H1 (cell line): ENCODE data around the gene P2RY14.

Experiments
- ATF2 ChIP-seq: IDR thresholded peaks from 2 replicates; pipeline ENCODE4 v1.6.1; 2012; ENCODE audit warnings: low read length, inconsistent platforms
- CTCF ChIP-seq, 3 experiments: IDR thresholded peaks; 1 replicate in 2 of 3; 2 replicates in 1 of 3; pipeline versions ENCODE4 v1.5.1 to v1.6.1; 2011; ENCODE audit warnings: low read length in 3 of 3, mild to moderate bottlenecking in 3 of 3, inconsistent platforms in 2 of 3, low read depth in 1 of 3, moderate library complexity in 1 of 3; ENCODE audit not compliant: insufficient read depth in 1 of 3; ENCODE audit errors: control extremely low read depth in 1 of 3
- EP300 ChIP-seq, 2 experiments: IDR thresholded peaks; 1 replicate in 1 of 2; 2 replicates in 1 of 2; pipeline ENCODE4 v1.6.1; 2011 to 2012; ENCODE audit warnings: low read depth in 2 of 2, low read length in 2 of 2, mild to moderate bottlenecking in 2 of 2, borderline replicate concordance in 1 of 2, inconsistent platforms in 1 of 2, moderate library complexity in 1 of 2
- GABPA ChIP-seq: IDR thresholded peaks from 2 replicates; pipeline ENCODE4 v1.6.1; 2011; ENCODE audit warnings: mild to moderate bottlenecking, low read length, moderate library complexity, borderline replicate concordance; ENCODE audit not compliant: insufficient read depth
- GTF2F1 ChIP-seq: IDR thresholded peaks from 2 replicates; pipeline ENCODE4 v1.6.1; 2012; ENCODE audit warnings: low read depth, low read length, improper control_type of control experiment, borderline replicate concordance
- POLR2AphosphoS5 ChIP-seq: IDR thresholded peaks from 2 replicates; pipeline ENCODE4 v1.6.1; 2011; ENCODE audit warnings: low read depth, low read length
- POU5F1 ChIP-seq: IDR thresholded peaks from 2 replicates; pipeline ENCODE4 v1.6.1; 2011; ENCODE audit warnings: low read depth, mild to moderate bottlenecking, low read length, moderate library complexity
- RBBP5 ChIP-seq: IDR thresholded peaks from 2 replicates; pipeline ENCODE4 v1.7.1; 2012; ENCODE audit warnings: low read depth, mild to moderate bottlenecking, inconsistent platforms, low read length, moderate library complexity, borderline replicate concordance
- SIRT6 ChIP-seq: IDR thresholded peaks from one replicate; pipeline ENCODE4 v1.7.1; 2012; ENCODE audit warnings: low read length, inconsistent platforms
- SP4 ChIP-seq: IDR thresholded peaks from 2 replicates; pipeline ENCODE4 v1.6.1; 2012; ENCODE audit warnings: low read length, inconsistent platforms

DNA sequence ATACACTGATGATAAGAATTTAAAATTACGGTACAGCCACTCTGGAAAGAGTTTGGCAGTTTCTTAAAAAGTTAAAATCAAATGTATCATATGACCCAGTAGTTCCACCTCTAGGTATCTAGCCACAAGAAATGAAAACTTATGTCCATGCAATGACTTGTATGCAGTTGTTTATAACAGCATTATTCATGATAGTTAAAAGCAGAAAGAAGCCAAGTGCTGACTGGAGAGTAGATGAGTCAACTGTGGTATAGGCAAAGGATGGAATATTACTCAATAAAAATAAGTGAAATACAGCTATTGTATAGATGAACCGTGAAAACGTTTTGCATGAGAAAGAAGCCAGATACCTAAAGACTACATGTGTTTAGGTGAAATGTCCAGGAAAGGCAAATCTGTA, 23.4 kb upstream of the P2RY14 start:
- TF ChIP-seq SIRT6 (no peak), GABPA (no peak), GTF2F1 (no peak), CTCF (IDR thresholded peaks at IDR 0.05; ENCODE audit: control extremely low read depth in 1 of 3, insufficient read depth in 1 of 3, low read depth in 1 of 3, low read length in 3 of 3) (no peak), SP4 (no peak), ATF2 (no peak), RBBP5 (no peak), EP300 (IDR thresholded peaks at IDR 0.05; ENCODE audit: borderline replicate concordance in 1 of 2, low read depth in 2 of 2, low read length in 2 of 2) (no peak), POU5F1 (no peak), POLR2AphosphoS5 (no peak)
